HepG2 (cell line): ENCODE measurements around the gene COPS4. TPM values are rescaled to one million over a fixed set of nuclear protein-coding genes. Genes with fewer than 3 reads are reported as not detected.

ENCODE experiments used
- ATAC-seq: fragments of 200-7000 bp; cut with Tn5 transposase; 3 replicates; pipeline ENCODE4 v1.9.1; 2020; ENCODE audit warnings: mild to moderate bottlenecking, moderate library complexity
- BruUV-seq: library from RNA; stranded (reverse); fragments of 400-500 nt; replicated peaks from 2 replicates; lab custom pipeline; 2021; lab: Mats Ljungman, UMichigan
- CTCF ChIA-PET: fragments of 300-600 bp; formaldehyde crosslinking; extraction: SDS; loops from one replicate; lab custom pipeline; 2021; ENCODE audit warnings: low total read pairs, inconsistent platforms, low intra/inter-chr PET ratio; lab: Yijun Ruan, JAX
- POLR2A ChIA-PET: fragments of 350-600 bp; sonication (Branson Sonifier 250); formaldehyde crosslinking; loops from one replicate; lab custom pipeline; 2020; ENCODE audit warnings: antibody characterized with exemption, inconsistent platforms; lab: Yijun Ruan, JAX
- DNase-seq: peaks from one replicate; pipeline ENCODE4 v3.0.0-alpha.2; 2015; ENCODE audit warnings: low spot score
- FAIRE-seq: peaks from 3 replicates; lab custom pipeline; 2011; peaks lifted over from hg19 to GRCh38; lab: Jason Lieb, UNC
- H2AFZ ChIP-seq: one replicate; pipeline ENCODE4 v1.6.1; 2011; ENCODE audit warnings: low read length, inconsistent platforms
- H3K27ac ChIP-seq: fragments of 300-600 bp; 3 replicates; pipeline ENCODE4 v1.8.0; 2011; ENCODE audit warnings: mixed run types, mild to moderate bottlenecking, mixed read lengths, low read length, inconsistent platforms; ENCODE audit not compliant: insufficient read depth; ENCODE audit errors: extremely low read length
- H3K27me3 ChIP-seq, 2 experiments: fragments of 200-600 bp in 1 of 2; 2 replicates in 1 of 2; 3 replicates in 1 of 2; pipeline versions ENCODE4 v1.6.0 to v1.8.0; 2011; ENCODE audit warnings: low read length in 2 of 2, mild to moderate bottlenecking in 2 of 2, moderate library complexity in 2 of 2, inconsistent platforms in 1 of 2; ENCODE audit not compliant: insufficient read depth in 2 of 2, control insufficient read depth in 1 of 2
- H3K36me3 ChIP-seq, 2 experiments: fragments of 200-600 bp in 1 of 2; replicated peaks in 1 of 2; 2 replicates in 1 of 2; 3 replicates in 1 of 2; pipeline versions ENCODE4 v1.5.1 to v1.8.0; 2011; ENCODE audit warnings: low read length in 2 of 2, inconsistent platforms in 1 of 2; ENCODE audit not compliant: insufficient read depth in 2 of 2, control insufficient read depth in 1 of 2
- H3K4me1 ChIP-seq: 2 replicates; pipeline ENCODE4 v1.5.1; 2012; ENCODE audit warnings: low read length, inconsistent platforms; ENCODE audit not compliant: insufficient read depth
- H3K4me2 ChIP-seq: 2 replicates; pipeline ENCODE4 v1.6.0; 2011; ENCODE audit warnings: low read depth, low read length, inconsistent platforms
- H3K4me3 ChIP-seq, 3 experiments: fragments of 200-600 bp in 1 of 3; sonication (generic), shearing (Covaris generic) in 1 of 3; replicated peaks in 1 of 3; 2 replicates each; pipeline ENCODE4 v1.5.1; 2011 to 2016; ENCODE audit warnings: low read length in 3 of 3, inconsistent platforms in 2 of 3, low read depth in 2 of 3, mild to moderate bottlenecking in 2 of 3, control low read depth in 1 of 3, mixed read lengths in 1 of 3; ENCODE audit not compliant: insufficient read depth in 1 of 3
- H3K79me2 ChIP-seq: one replicate; pipeline ENCODE4 v1.6.1; 2011; ENCODE audit warnings: low read length, inconsistent platforms; ENCODE audit not compliant: insufficient read depth
- H3K9ac ChIP-seq: 2 replicates; pipeline ENCODE4 v1.6.0; 2011; ENCODE audit warnings: mild to moderate bottlenecking, low read depth, low read length, inconsistent platforms; ENCODE audit not compliant: insufficient read depth
- H3K9me3 ChIP-seq: 2 replicates; pipeline ENCODE4 v1.5.1; 2012; ENCODE audit warnings: mild to moderate bottlenecking, low read length
- H4K20me1 ChIP-seq: 2 replicates; pipeline ENCODE4 v1.6.0; 2011; ENCODE audit warnings: inconsistent platforms, mild to moderate bottlenecking, low read length, moderate library complexity; ENCODE audit not compliant: insufficient read depth
- AGO1 ChIP-seq: fragments of 200-400 bp; formaldehyde crosslinking; IDR thresholded peaks from 2 replicates; pipeline ENCODE4 v1.6.1; 2017; ENCODE audit warnings: mild to moderate bottlenecking, low read depth, low read length, moderate library complexity; ENCODE audit not compliant: poor library complexity, severe bottlenecking
- FOXM1 ChIP-seq: sonication (generic); formaldehyde crosslinking; IDR thresholded peaks from 2 replicates; pipeline ENCODE4 v1.5.0; 2020; ENCODE audit warnings: missing genetic modification reagents
- FOXO1 ChIP-seq: sonication (generic); formaldehyde crosslinking; IDR thresholded peaks from 2 replicates; pipeline ENCODE4 v1.4.0; 2020; ENCODE audit warnings: missing genetic modification reagents
- JUND ChIP-seq: sonication (generic); formaldehyde crosslinking; IDR thresholded peaks from 2 replicates; pipeline ENCODE4 v1.8.0; 2022; ENCODE audit warnings: mild to moderate bottlenecking, missing genetic modification reagents
- KLF13 ChIP-seq: sonication (generic); formaldehyde crosslinking; IDR thresholded peaks from 2 replicates; pipeline ENCODE4 v1.4.0; 2020; ENCODE audit warnings: mild to moderate bottlenecking, missing genetic modification reagents
- MTA1 ChIP-seq: sonication (generic); formaldehyde crosslinking; IDR thresholded peaks from 2 replicates; pipeline ENCODE4 v1.4.0; 2020; ENCODE audit warnings: missing genetic modification reagents, mild to moderate bottlenecking, borderline replicate concordance
- MXI1 ChIP-seq: IDR thresholded peaks from 3 replicates; pipeline ENCODE4 v1.6.1; 2012; ENCODE audit warnings: low read depth, low read length, inconsistent platforms, borderline replicate concordance
- NFYC ChIP-seq: IDR thresholded peaks from 2 replicates; pipeline ENCODE4 v1.6.1; 2016; ENCODE audit warnings: missing genetic modification reagents, missing compliant biosample characterization
- POLR2AphosphoS2 ChIP-seq: IDR thresholded peaks from 2 replicates; pipeline ENCODE4 v1.6.1; 2011; ENCODE audit warnings: low read depth, low read length, improper control_type of control experiment
- SRY ChIP-seq: sonication (generic); formaldehyde crosslinking; IDR thresholded peaks from 2 replicates; pipeline ENCODE4 v1.8.0; 2022; ENCODE audit warnings: mild to moderate bottlenecking, missing genetic modification reagents
- ZBTB42 ChIP-seq: sonication (generic); formaldehyde crosslinking; IDR thresholded peaks from 2 replicates; pipeline ENCODE4 v1.5.0; 2020; ENCODE audit warnings: mild to moderate bottlenecking, missing genetic modification reagents
- ZNF44 ChIP-seq: sonication (generic); formaldehyde crosslinking; IDR thresholded peaks from 2 replicates; pipeline ENCODE4 v1.5.1; 2020; ENCODE audit warnings: mild to moderate bottlenecking, missing genetic modification reagents
- ZNF460 ChIP-seq: sonication (generic); formaldehyde crosslinking; IDR thresholded peaks from 2 replicates; pipeline ENCODE4 v1.5.1; 2020; ENCODE audit warnings: missing genetic modification reagents, mild to moderate bottlenecking, borderline replicate concordance
- ZNF496 ChIP-seq: sonication (generic); formaldehyde crosslinking; IDR thresholded peaks from 2 replicates; pipeline ENCODE4 v1.8.1; 2023; ENCODE audit warnings: mild to moderate bottlenecking, moderate library complexity, missing genetic modification reagents; ENCODE audit not compliant: insufficient replicate concordance
- ZNF552 ChIP-seq: sonication (generic); formaldehyde crosslinking; IDR thresholded peaks from 2 replicates; pipeline ENCODE4 v1.9.0; 2022; ENCODE audit warnings: missing genetic modification reagents, mild to moderate bottlenecking, borderline replicate concordance
- ZNF788 ChIP-seq: sonication (generic); formaldehyde crosslinking; IDR thresholded peaks from 2 replicates; pipeline ENCODE4 v1.5.0; 2020; ENCODE audit warnings: mild to moderate bottlenecking, missing genetic modification reagents, borderline replicate concordance
- ZSCAN31 ChIP-seq: sonication (generic); formaldehyde crosslinking; IDR thresholded peaks from 2 replicates; pipeline ENCODE4 v1.5.0; 2020; ENCODE audit warnings: low read depth, mild to moderate bottlenecking, missing genetic modification reagents
- WGBS: methylation state at CpG from one replicate; pipeline ENCODE4 v1.1.6; 2017; ENCODE audit warnings: low lambda C conversion rate; 5-methylcytosine and 5-hydroxymethylcytosine counted together
- in situ Hi-C: cut with HindIII; loops from 2 replicates; pipeline ENCODE4 v1.10.0; 2017; ENCODE audit warnings: low pct_unique_long_range_greater_than_20kb; ENCODE audit not compliant: extremely low pct_ligation_motif_present
- intact Hi-C: fragments of 100-400 bp; cut with micrococcal nuclease; formaldehyde crosslinking; loops from one replicate; pipeline ENCODE4 v1.10.0; 2022; ENCODE audit not compliant: unreplicated experiment
- polyA plus RNA-seq, 8 experiments: library from polyadenylated mRNA; depleted of rRNA in 3 of 8; stranded (reverse) in 7 of 8; unstranded in 1 of 8; fragments of >200 nt; fragmentation: Illumina TruSeq in 4 of 8; extraction: Trizol in 4 of 8; gene quantifications; 2 replicates each; pipeline versions ENCODE4 v1.2.1 to v1.2.3, GENCODE V29; 2011 to 2016; ENCODE audit warnings: low read depth in 4 of 8, missing spikeins in 1 of 8, mixed read lengths in 1 of 8; ENCODE audit not compliant: insufficient read depth in 1 of 8
- total RNA-seq, 5 experiments: library from RNA; depleted of rRNA; stranded (reverse); fragments of >200 nt; fragmentation: Illumina TruSeq; extraction: Trizol; gene quantifications; 2 replicates each; pipeline ENCODE4 v1.2.3, GENCODE V29; 2016; ENCODE audit warnings: low read depth in 1 of 5
- TF ChIP-seq, protein P1 (sequence below): IDR thresholded peaks from 2 replicates; pipeline ENCODE4 v1.6.1; 2016
- TF ChIP-seq, protein P2 (sequence below): sonication (generic); formaldehyde crosslinking; IDR thresholded peaks from 2 replicates; pipeline ENCODE4; 2020; ENCODE audit warnings: missing genetic modification reagents, mild to moderate bottlenecking, borderline replicate concordance
- TF ChIP-seq, protein P3 (sequence below): sonication (generic); formaldehyde crosslinking; IDR thresholded peaks from 2 replicates; pipeline ENCODE4 v1.5.1; 2020; ENCODE audit warnings: missing genetic modification reagents, mild to moderate bottlenecking, borderline replicate concordance

COPS4 gene
- total and polyA plus RNA-seq, 2 of the 13 experiments (the other 11 are each of a cell fraction or from before 2014, with no cell fraction given) = 28.8 to 52.5 TPM

DNA sequence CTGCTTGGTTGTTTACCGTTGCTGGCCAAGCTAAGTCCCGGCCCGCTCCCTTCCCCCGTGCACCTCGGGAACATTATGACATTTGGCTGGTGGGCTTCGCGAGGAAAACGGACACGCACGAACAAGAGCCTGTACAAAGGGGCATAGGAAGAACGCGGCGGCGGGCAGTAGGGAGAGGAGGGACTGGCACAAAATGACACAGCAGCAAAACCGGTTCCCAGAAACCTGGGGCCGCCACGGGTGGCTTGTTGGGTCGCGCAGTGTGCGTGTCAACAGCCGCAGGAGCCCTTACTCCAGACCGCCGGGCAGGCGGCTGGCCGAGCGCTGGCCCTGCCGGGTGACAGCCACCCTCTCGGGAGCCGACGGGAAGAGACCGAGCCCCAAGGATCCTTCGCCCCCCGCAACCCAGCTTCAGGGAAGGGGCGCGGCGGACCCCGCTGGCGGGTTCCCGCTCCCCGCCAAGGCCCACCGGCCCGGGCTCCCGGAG lies 22.7 kb upstream of the COPS4 start:
- BruUV-seq = no TSS peak
- Histone ChIP-seq H3K27ac (peak overlapping the region; percentile 94), H3K4me3 (peak overlapping the region; percentile 90 to 93 (median 92)), H3K27me3 (no peaks in the 10 kb centered on the region; a peak in 1 of 5 replicates), H3K9ac (peak overlapping the region; percentile 88), H3K36me3 (no peaks in the 10 kb centered on the region), H3K79me2 (peaks cover 46% of the 10 kb centered on the region), H2AFZ (no peak overlapping the region), H4K20me1 (peaks cover 4% of the 10 kb centered on the region; the same call in 1 of the 2 replicates), H3K9me3 (no peaks in the 10 kb centered on the region), H3K4me1 (peaks cover 22% of the 10 kb centered on the region), H3K4me2 (peak overlapping the region; percentile 80)
- ATAC-seq = peak; percentile 6
- POLR2A ChIA-PET = interaction anchor here (1.2 to 3.4 kb wide), 5 partner anchors 21 to 583 kb away, joined by 3 to 96 read pairs (median 7); partner anchors contain the start of genes COPS4, COQ2 and THAP9
- DNase-seq = no peak
- intact Hi-C loops = loop anchor here (5.0 kb wide), 1 partner anchor 125 kb away; no protein-coding TSS in a partner anchor
- FAIRE-seq = no peak
- CTCF ChIA-PET = no interaction called here
- 1% methylated on average over 16 of the region's 43 CpGs for WGBS
- in situ Hi-C loops = loop anchor here (5.0 kb wide), 1 partner anchor 125 kb away; no protein-coding TSS in a partner anchor
- TF ChIP-seq ZBTB42 (0 out of 2 replicates have a peak, but pooled peaks have one; percentile 26), POLR2AphosphoS2 (no peak), ZNF460 (CRISPR knock-in tag) (no peak), JUND (CRISPR knock-in tag) (no peak), FOXO1 (CRISPR knock-in tag) (0 out of 2 replicates have a peak, but pooled peaks have one; percentile 19), ZNF496 (CRISPR knock-in tag) (no peak), ZSCAN31 (no peak; the same call in 1 of the 2 replicates), FOXM1 (no peak), KLF13 (CRISPR knock-in tag) (no peak), ZNF788 (CRISPR knock-in tag) (no peak), AGO1 (no peak), SRY (CRISPR knock-in tag) (0 out of 2 replicates have a peak, but pooled peaks have one; percentile 15), NFYC (CRISPR knock-in tag) (no peak), ZNF44 (no peak), MXI1 (no peak), ZNF552 (CRISPR knock-in tag) (no peak), MTA1 (CRISPR knock-in tag) (peak; percentile 6; the same call in 1 of the 2 replicates)
- TF ChIP-seq, protein P1, sequence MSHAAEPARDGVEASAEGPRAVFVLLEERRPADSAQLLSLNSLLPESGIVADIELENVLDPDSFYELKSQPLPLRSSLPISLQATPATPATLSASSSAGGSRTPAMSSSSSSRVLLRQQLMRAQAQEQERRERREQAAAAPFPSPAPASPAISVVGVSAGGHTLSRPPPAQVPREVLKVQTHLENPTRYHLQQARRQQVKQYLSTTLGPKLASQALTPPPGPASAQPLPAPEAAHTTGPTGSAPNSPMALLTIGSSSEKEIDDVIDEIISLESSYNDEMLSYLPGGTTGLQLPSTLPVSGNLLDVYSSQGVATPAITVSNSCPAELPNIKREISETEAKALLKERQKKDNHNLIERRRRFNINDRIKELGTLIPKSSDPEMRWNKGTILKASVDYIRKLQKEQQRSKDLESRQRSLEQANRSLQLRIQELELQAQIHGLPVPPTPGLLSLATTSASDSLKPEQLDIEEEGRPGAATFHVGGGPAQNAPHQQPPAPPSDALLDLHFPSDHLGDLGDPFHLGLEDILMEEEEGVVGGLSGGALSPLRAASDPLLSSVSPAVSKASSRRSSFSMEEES (CRISPR knock-in tag) = no peak
- TF ChIP-seq, protein P2, sequence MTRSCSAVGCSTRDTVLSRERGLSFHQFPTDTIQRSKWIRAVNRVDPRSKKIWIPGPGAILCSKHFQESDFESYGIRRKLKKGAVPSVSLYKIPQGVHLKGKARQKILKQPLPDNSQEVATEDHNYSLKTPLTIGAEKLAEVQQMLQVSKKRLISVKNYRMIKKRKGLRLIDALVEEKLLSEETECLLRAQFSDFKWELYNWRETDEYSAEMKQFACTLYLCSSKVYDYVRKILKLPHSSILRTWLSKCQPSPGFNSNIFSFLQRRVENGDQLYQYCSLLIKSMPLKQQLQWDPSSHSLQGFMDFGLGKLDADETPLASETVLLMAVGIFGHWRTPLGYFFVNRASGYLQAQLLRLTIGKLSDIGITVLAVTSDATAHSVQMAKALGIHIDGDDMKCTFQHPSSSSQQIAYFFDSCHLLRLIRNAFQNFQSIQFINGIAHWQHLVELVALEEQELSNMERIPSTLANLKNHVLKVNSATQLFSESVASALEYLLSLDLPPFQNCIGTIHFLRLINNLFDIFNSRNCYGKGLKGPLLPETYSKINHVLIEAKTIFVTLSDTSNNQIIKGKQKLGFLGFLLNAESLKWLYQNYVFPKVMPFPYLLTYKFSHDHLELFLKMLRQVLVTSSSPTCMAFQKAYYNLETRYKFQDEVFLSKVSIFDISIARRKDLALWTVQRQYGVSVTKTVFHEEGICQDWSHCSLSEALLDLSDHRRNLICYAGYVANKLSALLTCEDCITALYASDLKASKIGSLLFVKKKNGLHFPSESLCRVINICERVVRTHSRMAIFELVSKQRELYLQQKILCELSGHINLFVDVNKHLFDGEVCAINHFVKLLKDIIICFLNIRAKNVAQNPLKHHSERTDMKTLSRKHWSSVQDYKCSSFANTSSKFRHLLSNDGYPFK (CRISPR knock-in tag) = no peak
- TF ChIP-seq, protein P3, sequence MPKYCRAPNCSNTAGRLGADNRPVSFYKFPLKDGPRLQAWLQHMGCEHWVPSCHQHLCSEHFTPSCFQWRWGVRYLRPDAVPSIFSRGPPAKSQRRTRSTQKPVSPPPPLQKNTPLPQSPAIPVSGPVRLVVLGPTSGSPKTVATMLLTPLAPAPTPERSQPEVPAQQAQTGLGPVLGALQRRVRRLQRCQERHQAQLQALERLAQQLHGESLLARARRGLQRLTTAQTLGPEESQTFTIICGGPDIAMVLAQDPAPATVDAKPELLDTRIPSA (CRISPR knock-in tag) = no peak
